HG03558 (cell line): ENCODE results near the gene SLC2A11.
"Not testable (repeated sequence)": the region's sequence is repeated elsewhere in the genome, so short reads cannot be mapped to it uniquely, and the experiment has no call there.

Source experiments
- ATAC-seq: cut with Tn5 transposase; IDR thresholded peaks from one replicate; pipeline ENCODE4 v1.9.1; 2021; ENCODE audit warnings: moderate number of reproducible peaks; ENCODE audit not compliant: unreplicated experiment; ENCODE audit errors: extremely low read depth

The SLC2A11 gene

DNA sequence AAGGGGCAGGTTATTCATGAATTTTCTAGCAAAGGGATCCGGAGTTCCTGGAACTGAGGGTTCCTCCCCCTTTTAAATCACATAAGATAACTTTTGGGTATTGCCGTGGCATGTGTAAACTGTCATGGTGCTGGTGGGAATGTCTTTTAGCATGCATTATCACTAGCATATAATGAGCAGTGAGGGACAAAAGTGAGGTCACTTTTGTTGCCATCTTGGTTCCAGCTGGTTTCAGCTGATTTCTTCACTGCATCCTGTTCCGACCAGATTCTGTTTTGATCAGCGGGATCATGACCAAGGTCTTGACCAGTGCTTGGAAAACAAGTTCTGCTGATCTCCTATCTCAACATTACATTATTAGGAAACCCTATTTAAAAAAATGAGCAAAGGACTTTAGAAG lies 43.9 kb downstream of the SLC2A11 start:
- no peak for ATAC-seq

DNA sequence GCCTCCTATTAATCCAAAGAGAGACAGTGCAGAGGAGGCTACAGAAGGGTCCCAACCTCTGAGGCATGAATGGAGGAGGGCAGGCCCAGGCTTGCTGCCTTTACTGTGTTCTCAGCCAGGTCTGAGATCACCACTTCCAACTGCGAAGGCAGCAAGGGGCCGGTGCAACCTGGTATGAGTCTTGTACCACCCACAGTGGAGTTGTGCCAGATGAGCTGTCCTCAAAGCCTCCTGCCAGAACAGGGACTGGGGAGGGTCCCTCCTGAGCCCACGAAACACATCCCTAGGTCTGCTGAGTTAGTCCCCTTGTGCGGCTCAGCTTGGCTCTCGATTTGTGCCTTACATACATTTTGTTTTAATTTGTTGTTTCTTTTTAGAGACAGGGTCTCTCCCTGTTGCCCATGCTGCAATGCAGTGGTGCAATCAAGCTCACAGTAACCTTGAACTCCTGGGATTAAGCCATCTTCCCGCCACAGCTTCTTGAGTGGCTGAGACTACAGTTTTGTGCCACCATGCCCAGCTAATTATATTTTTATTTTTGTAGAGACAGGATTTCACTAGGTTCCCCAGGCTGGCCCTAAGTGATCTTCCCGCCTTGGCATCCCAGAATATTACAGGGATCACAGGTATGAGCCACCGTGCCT lies 45.8 kb downstream of the SLC2A11 start:
- ATAC-seq: no peak

DNA sequence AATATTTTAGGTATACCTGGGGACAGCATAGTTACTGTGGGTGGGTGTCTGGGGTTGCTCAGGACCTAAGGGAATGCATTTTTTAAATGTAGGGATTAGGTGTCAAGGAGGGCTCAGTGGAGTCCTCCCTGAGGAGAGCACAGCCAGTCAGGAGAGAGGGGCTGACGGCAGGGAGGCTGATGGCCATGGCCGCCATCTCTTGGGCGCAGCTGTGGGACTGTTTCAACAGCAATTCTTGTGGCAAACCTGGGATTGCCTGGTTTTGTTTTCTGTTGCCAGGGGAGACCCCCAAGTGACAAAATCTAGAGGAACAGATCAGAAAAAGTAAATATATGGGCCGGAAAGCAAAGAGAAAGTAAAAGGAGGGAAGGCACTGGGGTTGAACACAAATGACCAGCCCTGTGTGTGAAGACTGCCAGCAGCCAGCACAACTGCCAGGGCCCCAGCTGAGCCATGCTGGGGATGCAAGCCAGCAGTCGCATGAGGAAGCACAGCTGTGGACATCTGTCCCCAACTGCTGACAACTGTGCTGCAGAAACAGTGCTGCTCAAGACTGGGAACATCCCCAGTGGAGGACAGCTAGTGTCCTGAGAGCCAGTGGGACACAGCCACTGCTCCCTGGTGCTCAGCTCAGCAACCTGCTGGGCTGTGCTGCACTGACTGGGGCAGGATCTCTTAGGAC lies 47.0 kb downstream of the SLC2A11 start:
- no peak for ATAC-seq

DNA sequence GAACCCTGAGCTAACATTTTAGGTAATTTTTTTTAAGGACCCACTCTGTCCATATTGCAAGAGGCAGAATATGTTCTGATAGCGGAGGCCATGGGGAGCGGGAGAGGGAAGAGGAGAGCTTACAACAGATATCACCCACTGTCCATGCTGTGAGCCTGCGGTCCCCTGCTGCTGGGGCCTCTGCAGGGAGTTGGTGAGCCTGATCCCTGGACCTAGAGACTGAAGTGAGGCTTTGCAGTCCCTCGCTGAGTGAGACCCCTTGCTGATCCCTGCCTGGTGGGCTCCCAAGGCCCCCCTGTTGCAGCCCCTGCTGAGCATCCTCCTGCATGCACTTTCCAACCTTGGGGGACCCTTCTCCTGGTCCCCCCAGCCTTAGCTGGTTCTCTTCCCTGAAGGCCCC lies 49.0 kb downstream of the SLC2A11 start:
- no peak for ATAC-seq

DNA sequence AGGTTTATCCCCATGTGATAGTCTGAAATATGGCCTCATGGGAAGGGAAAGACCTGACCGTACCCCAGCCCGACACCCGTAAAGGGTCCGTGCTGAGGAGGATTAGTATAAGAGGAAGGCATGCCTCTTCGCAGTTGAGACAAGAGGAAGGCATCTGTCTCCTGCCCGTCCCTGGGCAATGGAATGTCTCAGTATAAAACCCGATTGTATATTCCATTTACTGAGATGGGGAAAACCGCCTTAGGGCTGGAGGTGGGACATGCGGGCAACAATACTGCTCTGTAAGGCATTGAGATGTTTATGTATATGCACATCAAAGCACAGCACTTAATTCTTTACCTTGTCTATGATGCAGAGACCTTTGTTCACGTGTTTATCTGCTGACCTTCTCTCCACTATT lies 49.7 kb downstream of the SLC2A11 start:
- ATAC-seq: not testable (repeated sequence)

DNA sequence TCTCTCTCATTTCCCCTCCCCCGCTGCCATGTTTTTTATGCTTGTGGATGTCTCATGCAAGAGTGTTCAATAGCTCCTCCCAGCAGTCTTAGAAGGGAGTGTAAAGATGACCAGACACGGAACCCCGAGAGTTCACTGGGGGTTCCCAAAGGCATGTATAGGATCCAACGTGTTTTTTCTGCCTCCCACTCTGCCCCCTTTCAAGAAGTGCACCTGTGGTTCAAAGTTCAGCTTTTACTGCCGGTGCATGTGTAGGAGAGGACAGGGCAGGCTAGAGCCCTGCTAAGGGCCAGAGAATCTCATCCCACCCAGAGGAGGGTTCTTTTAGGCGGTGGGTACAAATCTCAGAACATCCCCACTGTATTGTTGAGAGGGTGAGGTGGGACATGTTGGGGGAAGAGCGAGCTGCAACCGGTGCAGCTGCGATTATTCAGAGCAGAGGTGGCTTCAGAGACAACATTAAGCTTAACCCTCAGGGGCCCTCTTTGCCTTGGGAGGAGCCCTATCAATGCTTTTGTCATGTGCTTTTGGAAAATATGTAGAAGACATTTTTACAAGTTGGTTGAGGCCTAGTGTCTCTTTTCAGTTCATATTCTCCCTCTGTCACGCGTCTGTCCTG lies 51.0 kb downstream of the SLC2A11 start:
- no peak for ATAC-seq

DNA sequence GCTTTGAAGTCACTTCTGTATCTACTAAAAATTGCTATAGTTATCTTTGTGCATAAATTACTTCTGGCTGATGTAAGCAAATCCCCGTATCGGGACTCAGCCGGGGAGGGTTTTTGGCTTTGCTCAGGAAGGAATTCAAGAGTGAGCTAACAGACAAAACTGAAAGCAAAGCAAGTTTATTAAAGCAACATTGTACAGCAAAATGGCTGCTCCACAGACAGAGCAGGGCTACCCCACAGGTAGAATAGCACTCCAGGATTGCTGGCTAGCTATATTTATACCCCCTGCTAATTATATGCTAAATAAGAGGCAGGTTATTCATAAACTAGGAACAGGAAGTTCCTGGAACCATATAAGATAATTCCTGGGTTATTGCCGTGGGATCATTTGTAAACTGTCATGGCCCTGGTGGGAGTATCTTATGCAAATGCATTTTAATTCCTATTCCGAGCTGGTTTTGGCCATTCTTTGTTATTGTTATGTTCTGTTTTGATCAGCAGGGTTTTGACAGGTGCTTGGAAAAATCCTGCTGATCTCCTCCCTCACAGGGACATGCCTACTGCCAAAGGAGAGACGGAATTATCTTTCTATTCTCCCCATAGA lies 51.7 kb downstream of the SLC2A11 start:
- no peak for ATAC-seq

DNA sequence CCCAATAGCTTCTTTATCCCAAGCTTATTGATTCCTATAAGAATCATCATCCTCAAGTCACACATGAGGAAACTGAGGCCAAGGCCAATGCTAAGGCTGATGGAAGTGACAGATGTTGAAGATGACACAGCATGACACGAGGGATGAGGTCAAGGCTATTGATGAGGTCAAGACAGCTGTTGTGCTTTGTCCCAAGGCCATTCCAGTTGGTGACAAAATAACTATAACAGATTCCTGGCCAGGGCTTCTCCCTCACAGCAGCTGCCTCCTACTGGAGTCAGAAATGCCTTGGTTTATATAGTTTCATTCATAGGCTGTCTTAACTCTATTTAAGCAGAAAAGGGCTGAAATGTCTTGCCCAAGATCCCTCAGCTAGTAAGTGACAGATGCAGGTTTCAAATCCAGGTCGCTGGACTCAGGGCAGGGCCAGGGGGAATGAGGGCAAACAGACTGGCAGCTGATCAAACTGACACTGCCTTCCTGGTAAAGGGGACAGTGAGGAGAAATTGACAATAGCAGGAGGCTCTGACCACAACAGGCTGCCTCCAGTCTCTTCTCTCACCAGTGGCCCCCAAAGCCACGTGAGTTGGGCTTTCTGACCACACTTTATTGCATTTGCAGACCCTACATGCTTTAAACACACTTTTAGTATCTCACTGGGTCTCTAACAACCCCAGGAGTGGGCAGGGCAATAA lies 53.0 kb downstream of the SLC2A11 start:
- no peak for ATAC-seq

DNA sequence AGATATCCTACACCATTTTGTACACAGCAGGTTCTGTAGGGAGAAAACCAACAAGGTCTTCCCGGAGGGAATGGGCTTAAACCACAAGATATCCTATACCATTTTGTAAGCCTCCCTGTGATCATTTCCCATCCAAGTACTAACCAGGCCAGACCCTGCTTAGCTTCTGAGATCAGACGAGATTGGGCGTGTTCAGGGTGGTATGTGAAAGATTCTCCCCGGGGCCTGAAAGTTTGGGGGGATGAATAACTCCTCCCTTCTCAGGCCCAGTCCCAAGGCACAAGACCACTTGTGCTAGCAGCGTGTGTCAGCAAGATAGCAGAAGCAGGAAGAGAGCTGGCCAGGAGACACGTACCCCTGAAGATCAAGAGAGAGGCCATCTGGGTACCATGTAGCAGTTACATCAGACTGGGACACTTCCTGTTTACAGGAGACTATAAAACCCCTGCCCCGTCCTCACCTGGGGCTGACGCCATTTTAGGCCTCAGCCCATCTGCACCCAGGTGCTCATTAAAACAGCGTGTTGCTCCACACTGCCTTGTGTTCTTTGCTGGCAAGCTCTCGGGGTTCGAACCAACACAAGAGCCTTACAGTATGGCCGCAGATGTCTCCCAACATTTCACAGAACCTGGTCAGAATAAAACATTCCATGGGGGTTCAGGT lies 53.8 kb downstream of the SLC2A11 start:
- no peak for ATAC-seq

DNA sequence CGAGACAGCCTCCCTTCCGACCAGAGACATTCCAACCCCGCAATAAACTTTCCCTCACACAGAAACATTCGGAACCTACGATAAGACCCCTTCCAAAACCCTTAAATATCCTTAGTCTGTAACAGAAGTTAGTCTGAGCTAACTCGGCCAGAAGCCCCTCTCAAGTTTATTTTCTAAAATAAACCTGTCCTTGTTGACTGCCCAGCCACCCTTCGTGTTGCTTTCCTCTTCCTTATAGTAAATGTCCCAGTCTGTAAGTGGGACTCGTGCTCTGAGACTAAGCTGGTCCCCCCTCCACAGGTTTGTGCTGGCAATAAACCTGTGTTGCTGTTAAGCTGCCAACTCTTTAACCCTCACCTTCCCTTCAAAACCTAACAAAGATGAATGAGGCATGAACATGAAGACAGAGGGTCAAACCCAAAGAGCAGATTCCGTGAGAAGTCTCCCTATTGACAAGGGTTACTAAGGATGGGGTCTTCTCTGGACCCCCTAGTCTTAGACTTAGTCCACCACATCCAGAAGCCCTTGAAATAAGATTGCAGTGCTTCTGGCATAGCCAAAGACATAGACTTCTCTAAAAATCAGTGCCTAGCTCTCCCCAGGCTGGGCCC lies 54.7 kb downstream of the SLC2A11 start:
- ATAC-seq: no peak

DNA sequence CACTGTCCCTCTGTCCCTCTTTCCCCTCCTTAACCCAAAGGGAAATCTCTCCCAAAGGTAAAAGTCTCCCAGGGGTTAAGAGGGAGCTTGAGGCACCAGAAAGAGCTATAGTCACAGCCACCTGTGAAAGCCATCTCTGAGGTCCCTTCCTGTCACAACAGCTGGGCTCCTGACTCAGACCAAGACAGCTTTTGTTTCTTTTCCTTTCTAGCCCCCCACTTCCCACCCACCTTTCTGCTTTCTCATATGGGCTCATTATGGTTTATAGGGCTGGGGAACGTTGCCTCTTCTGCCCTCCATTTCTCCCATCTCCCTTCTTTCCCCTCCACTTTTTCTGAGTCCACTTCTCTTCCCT lies 55.6 kb downstream of the SLC2A11 start:
- ATAC-seq: no peak

DNA sequence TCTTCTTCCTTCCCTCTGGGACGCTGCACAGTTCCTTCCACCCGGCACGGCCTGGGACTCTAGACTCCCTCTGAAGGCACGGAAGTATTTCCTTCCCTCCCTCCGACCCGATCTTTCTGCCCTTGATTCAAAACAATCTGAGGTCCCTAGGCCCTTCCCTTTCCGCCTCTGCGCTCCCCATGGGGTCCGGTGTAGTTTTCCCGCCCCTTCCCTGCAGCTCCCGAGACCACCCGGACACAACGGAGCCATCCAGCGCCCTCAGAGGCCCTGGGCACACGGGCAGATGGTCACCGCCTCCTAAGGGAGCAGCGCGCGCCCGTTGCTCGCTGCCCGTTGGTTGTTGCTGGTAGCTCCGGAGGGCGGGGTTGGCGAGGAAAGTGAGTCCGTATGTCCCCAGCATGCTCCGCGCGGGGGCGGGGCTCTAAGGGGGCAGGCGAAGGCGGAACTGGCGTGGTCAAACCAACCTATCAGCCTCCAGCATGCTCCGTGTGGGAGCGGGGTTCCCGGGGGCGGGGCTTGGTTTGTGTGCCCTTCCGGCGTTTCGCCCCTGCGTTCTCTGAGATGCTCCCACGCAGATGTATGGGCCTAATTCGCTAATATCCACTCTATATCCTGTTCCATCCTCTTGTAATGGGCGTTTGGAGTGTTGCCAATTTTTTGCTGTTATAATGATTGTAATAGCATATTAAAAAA lies 56.1 kb downstream of the SLC2A11 start:
- peak; percentile 86 for ATAC-seq

DNA sequence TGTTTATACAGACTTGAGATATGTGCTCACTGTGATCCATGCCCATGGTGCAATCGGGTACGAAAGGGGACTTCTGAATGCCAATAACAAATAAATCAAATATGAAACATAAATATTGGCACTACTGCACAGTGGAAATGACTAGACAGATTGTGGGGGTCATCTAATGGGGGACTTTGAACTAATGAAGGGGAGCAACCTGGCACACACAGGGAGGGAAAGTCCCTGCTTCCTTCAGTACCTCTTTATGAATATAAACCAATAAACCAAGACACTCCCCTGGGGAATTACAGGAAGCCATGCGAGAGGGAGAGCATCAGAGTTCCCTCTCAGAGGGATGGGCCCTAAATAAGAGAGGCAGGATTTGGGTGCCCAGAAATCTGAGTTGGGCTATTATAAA lies 57.6 kb downstream of the SLC2A11 start:
- ATAC-seq: no peak

DNA sequence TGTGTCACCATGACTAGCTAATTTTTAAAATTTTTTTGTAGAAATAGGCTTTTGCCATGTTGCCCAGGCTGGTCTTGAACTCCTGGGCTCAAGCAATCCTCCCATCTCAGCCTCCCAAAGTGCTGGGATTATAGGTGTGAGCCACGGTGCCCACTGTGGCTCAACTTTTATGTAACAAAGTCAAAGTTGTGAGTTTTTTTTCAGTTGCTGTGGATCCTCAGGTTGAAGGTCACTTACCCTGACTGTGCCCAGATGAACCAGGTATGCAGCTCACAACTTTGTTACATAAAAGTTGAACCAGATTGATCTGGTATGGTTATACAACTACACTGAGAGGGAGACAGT lies 62.6 kb downstream of the SLC2A11 start:
- not testable (repeated sequence) for ATAC-seq

DNA sequence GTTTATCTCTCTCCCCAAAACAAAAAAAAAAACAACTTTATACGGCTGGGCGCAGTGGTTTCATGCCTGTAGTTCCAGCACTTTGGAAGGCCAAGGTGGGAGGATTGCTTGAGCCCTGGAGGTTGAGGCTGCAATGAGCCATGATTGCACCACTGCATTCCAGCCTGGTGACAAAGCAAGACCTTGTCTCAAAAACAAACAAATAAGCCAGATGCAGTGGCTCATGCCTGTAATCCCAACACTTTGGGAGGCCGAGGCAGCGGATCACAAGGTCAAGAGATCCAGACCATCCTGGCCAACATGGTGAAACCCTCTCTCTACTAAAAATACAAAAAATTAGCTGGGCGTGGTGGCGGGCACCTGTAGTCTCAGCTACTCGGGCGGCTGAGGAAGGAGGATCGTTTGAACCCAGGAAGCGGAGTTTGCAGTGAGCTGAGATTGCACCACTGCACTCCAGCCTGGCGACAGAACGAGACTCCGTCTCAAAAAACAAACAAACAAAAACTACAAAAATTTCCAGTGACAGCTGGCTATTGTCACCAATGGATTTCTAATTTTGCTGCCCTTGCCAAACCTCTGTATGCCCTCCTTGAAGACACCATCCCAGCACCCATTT lies 64.0 kb downstream of the SLC2A11 start:
- not testable (repeated sequence) for ATAC-seq

DNA sequence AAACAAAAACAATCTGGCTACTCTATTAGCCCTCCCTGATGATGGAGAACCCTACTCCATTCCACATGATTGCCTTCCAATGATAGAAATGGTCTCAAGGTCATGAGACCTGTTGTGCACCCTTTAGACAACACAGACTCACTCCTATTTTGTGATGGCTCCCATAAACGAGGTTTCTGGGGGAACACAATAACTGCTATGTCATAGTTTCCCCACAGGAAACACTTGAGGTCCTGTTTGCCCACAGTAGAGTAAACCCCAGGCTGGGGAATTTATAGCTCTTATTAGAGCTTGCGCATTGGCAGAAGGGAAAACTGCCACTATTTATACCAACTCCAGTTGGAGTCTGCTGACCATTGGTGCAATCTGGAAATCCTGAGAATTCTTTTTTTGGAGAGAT lies 65.2 kb downstream of the SLC2A11 start:
- no peak for ATAC-seq

DNA sequence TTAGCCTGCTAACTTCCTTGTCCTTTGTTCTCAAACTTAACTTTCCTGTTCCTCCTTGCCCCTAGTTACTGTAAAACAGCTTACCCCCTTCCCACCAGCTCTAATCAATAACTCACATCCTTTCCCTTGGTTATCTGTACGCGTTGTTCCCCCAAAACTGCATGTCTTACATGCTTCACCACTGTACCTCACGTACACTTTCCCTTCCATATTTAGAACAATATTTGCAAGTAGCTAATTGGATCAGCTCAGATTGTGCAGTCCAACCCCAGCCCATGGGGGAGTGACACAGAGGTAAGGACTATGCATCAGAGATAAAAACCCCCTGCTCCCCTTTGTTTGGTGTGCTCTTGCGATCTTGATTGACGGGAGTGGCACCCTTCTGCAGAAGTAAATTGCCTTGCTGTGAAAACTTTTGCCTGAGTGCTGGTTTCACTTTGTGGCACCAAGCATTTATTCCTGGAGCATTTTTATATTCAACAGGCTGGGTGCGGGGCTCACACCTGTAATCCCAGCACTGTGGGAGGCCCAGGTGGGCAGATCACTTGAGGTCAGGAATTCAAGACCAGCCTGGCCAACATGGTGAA lies 67.4 kb downstream of the SLC2A11 start:
- no peak for ATAC-seq

DNA sequence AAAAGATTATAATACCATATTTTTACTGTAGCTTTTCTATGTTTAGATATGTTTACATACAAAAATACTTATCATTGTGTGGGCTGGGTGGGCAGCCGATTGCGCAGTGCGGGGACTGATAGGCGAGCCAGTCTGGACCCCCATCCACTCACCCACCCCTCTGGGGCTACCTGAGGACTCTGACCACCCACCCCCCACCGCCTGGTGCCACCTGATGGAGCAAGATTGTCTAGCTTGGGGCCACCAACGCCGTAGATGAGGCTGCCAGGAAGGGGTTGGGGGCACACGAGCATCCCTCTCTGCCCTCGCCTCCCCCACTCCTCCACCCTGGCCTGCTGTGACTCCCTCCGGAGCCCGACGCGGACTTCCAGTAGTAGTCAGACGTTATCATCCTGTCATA lies 68.9 kb downstream of the SLC2A11 start:
- no peak for ATAC-seq
